ENCODE measurements around the gene TFAP2E. TPM values are rescaled to one million over a fixed set of nuclear protein-coding genes. Genes with fewer than 3 reads are reported as not detected.

The TFAP2E gene
- total RNA-seq, 1 donor from 2014 or later, result 0.41 TPM

DNA sequence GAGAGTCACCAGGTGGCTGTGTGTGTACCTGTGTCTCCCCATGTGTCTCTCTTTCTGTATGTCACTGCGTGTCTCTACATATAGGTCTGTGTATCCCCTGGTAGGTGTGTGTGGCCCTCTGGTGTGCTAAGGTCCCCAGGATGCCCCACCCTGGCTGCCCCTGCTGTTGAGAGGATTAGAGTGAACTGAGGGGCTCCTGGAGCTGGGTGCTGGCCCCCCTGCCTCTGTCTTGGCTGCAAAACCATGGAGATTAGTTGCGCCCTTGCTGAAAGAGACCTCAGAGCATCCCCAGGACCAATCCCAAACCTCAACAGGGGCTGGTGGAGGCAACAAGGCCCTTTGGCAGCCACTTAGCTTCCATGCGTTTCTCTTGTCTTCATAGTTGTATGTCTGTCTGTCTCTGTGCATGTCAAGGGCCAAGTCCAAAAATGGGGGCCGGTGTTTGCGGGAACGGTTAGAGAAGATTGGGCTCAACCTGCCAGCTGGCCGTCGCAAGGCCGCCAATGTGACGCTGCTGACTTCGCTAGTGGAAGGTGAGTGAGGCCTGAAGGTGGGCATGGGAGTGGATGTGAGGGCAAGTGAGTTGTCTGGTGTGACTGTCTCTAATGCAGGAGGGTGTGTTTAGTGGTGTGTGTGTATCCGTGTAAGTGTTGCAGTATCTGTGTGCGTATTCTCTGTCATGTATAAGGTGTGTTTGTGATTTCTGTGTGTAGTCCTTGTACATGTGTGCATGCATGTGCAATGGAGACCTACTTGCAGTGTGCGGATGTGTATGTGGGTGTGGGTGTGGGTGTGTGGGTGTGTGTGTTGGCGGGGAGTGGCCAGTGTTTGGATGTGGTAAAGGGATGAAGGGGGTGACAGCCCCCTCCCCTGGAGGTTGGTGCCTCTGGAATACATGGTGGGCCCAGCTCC is 16.7 kb downstream of the TFAP2E start:
- Histone ChIP-seq H3K4me3 (ENCODE audit: insufficient read depth, low read depth, low read length) (no peak overlapping the region), H3K79me2 (ENCODE audit: insufficient read depth, low read length) (no peaks in the 10 kb centered on the region), H3K4me2 (ENCODE audit: low read length) (no peak overlapping the region), H2AFZ (ENCODE audit: low read depth, low read length) (no peak overlapping the region), H3K9ac (ENCODE audit: low read length) (no peak overlapping the region), H3K9me3 (ENCODE audit: insufficient read depth, low read depth, low read length) (no peaks in the 10 kb centered on the region), H3K4me1 (ENCODE audit: insufficient read depth, low read length) (no peaks in the 10 kb centered on the region), H3K27me3 (ENCODE audit: insufficient read depth, low read length) (no peaks in the 10 kb centered on the region), H4K20me1 (ENCODE audit: insufficient read depth, low read length) (no peaks in the 10 kb centered on the region), H3K27ac (ENCODE audit: low read depth, low read length) (no peak overlapping the region), H3K36me3 (ENCODE audit: insufficient read depth, low read length) (no peaks in the 10 kb centered on the region)
- H3K27me3 Mint-ChIP-seq (ENCODE audit: low read depth, unreplicated experiment), result peaks cover 23% of the 10 kb centered on the region
- no peak overlapping the region for H3K4me3 Mint-ChIP-seq (ENCODE audit: unreplicated experiment)
- H3K36me3 Mint-ChIP-seq (ENCODE audit: low read depth, unreplicated experiment), result peaks cover 7% of the 10 kb centered on the region
- DNase-seq (ENCODE audit: low read depth), result no peak
- no peak for FAIRE-seq
- peaks cover 2% of the 10 kb centered on the region for H3K9me3 Mint-ChIP-seq (ENCODE audit: unreplicated experiment)
- no peaks in the 10 kb centered on the region for H3K4me1 Mint-ChIP-seq (ENCODE audit: low read depth, unreplicated experiment)
- H3K27ac Mint-ChIP-seq (ENCODE audit: unreplicated experiment), result no peak overlapping the region
- TF ChIP-seq, protein P1, sequence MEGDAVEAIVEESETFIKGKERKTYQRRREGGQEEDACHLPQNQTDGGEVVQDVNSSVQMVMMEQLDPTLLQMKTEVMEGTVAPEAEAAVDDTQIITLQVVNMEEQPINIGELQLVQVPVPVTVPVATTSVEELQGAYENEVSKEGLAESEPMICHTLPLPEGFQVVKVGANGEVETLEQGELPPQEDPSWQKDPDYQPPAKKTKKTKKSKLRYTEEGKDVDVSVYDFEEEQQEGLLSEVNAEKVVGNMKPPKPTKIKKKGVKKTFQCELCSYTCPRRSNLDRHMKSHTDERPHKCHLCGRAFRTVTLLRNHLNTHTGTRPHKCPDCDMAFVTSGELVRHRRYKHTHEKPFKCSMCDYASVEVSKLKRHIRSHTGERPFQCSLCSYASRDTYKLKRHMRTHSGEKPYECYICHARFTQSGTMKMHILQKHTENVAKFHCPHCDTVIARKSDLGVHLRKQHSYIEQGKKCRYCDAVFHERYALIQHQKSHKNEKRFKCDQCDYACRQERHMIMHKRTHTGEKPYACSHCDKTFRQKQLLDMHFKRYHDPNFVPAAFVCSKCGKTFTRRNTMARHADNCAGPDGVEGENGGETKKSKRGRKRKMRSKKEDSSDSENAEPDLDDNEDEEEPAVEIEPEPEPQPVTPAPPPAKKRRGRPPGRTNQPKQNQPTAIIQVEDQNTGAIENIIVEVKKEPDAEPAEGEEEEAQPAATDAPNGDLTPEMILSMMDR (IDR thresholded peaks at IDR 0.05; ENCODE audit: insufficient read depth, low read depth, low read length), result no peak
- TF ChIP-seq EZH2 (IDR thresholded peaks at IDR 0.05; ENCODE audit: insufficient read depth, low read length), result no peak

DNA sequence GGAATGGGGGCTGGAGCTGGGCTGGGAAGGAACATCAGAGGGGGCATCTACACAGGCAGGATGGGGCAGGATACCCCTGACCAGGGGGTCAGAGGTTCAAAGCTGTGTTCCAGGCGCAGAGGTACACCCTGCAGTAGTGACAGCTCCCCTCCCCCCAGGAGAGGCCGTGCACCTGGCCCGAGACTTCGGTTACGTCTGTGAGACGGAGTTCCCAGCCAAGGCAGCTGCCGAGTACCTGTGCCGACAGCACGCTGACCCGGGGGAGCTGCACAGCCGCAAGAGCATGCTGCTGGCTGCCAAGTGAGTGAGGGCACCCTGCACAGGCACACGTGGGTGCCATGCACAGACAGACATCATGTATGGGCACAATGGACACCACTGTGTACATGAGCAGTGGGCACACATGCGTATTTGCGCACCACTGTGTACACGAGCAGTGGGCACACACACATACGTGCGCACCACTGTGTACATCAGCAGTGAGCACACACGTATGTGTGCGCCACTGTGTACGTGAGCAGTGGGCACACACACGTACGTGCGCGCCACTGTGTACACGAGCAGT is 17.4 kb downstream of the TFAP2E start:
- H3K27ac ChIP-seq (ENCODE audit: low read depth, low read length), result no peak overlapping the region
- H3K4me3 ChIP-seq (ENCODE audit: insufficient read depth, low read depth, low read length), result no peak overlapping the region
- H3K9me3 ChIP-seq (ENCODE audit: insufficient read depth, low read depth, low read length), result no peaks in the 10 kb centered on the region
- DNase-seq (ENCODE audit: low read depth), result no peak
- no peaks in the 10 kb centered on the region for H3K4me1 ChIP-seq (ENCODE audit: insufficient read depth, low read length)
- no peaks in the 10 kb centered on the region for H4K20me1 ChIP-seq (ENCODE audit: insufficient read depth, low read length)
- no peaks in the 10 kb centered on the region for H3K27me3 ChIP-seq (ENCODE audit: insufficient read depth, low read length)
- H3K9ac ChIP-seq (ENCODE audit: low read length), result no peak overlapping the region
- Mint-ChIP-seq H3K9me3 (ENCODE audit: unreplicated experiment) (peaks cover 2% of the 10 kb centered on the region), H3K4me3 (ENCODE audit: unreplicated experiment) (no peak overlapping the region), H3K36me3 (ENCODE audit: low read depth, unreplicated experiment) (peaks cover 7% of the 10 kb centered on the region), H3K4me1 (ENCODE audit: low read depth, unreplicated experiment) (no peaks in the 10 kb centered on the region), H3K27ac (ENCODE audit: unreplicated experiment) (no peak overlapping the region), H3K27me3 (ENCODE audit: low read depth, unreplicated experiment) (peaks cover 24% of the 10 kb centered on the region)
- TF ChIP-seq, protein P1 (IDR thresholded peaks at IDR 0.05; ENCODE audit: insufficient read depth, low read depth, low read length), result no peak
- TF ChIP-seq EZH2 (IDR thresholded peaks at IDR 0.05; ENCODE audit: insufficient read depth, low read length), result no peak
- no peak for FAIRE-seq
- H2AFZ ChIP-seq (ENCODE audit: low read depth, low read length), result no peak overlapping the region
- H3K79me2 ChIP-seq (ENCODE audit: insufficient read depth, low read length), result no peaks in the 10 kb centered on the region
- H3K36me3 ChIP-seq (ENCODE audit: insufficient read depth, low read length), result no peaks in the 10 kb centered on the region
- no peak overlapping the region for H3K4me2 ChIP-seq (ENCODE audit: low read length)
